GM12891 (cell line): ENCODE results near the gene MARK3.

Experiments used
- PAX5 ChIP-seq: IDR thresholded peaks from 2 replicates; pipeline ENCODE4 v1.6.1; 2011; ENCODE audit warnings: low read length, moderate library complexity, mild to moderate bottlenecking; ENCODE audit not compliant: insufficient read depth, severe bottlenecking
- POLR2A ChIP-seq: IDR thresholded peaks from 2 replicates; pipeline ENCODE4 v1.6.1; 2011; ENCODE audit warnings: low read depth, low read length, control low read depth
- POLR2AphosphoS5 ChIP-seq: IDR thresholded peaks from 2 replicates; pipeline ENCODE4 v1.6.1; 2011; ENCODE audit warnings: low read depth, low read length, control low read depth
- SPI1 ChIP-seq: IDR thresholded peaks from 2 replicates; pipeline ENCODE4 v1.6.1; 2011; ENCODE audit warnings: low read depth, low read length, control low read depth
- TAF1 ChIP-seq: IDR thresholded peaks from 2 replicates; pipeline ENCODE4 v1.6.1; 2011; ENCODE audit warnings: low read depth, low read length, control low read depth

DNA sequence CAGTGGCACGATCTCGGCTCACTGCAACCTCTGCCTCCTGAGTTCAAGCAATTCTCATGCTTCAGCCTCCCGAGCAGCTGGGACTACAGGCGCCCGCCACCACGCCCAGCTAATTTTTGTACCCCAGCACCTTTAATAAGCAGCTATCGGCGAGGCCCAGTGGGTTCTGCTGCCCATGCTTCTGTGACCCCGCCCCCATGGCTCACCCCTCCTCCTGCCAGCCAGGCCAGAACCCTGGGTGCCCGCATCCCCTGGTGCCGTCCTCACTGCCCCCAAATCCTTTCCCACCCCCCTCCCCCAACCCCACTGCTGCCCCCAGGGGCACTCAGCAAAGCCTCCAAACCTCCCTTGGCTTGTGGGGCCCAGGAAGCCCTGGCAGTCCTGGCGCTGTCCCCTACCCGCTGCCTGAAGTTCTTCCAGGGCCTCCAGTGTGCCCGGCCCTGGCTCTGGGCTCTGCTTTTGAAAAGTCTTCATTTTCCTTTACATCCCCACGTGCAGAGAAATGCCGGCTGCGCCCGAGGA is 162.8 kb downstream of the MARK3 start:
- TF ChIP-seq POLR2A, result no peak
- TF ChIP-seq POLR2AphosphoS5, result no peak
- TF ChIP-seq TAF1, result no peak
- TF ChIP-seq PAX5, result no peak
- TF ChIP-seq SPI1, result no peak
